NT2/D1 (cell line): ENCODE data around the gene DPP6.

ENCODE experiments used
- SUZ12 ChIP-seq: IDR thresholded peaks from 2 replicates; pipeline ENCODE4 v1.6.1; 2011; ENCODE audit not compliant: insufficient read length, insufficient read depth; ENCODE audit errors: extremely low read depth
- YY1 ChIP-seq: IDR thresholded peaks from 2 replicates; pipeline ENCODE4 v1.6.1; 2011; ENCODE audit not compliant: insufficient read length, insufficient read depth
- ZNF274 ChIP-seq: IDR thresholded peaks from 2 replicates; pipeline ENCODE4 v1.6.1; 2011; ENCODE audit warnings: mild to moderate bottlenecking, low read depth, low read length

- no peak for TF ChIP-seq SUZ12
- no peak for TF ChIP-seq YY1
- TF ChIP-seq ZNF274, result no peak
Measured at GRCh38 chr7:154863766-154864522, 811.7 kb downstream of the DPP6 start.
